HepG2 (cell line): ENCODE data around the gene FASTK. TPM values are rescaled to one million over a fixed set of nuclear protein-coding genes. Genes with fewer than 3 reads are reported as not detected.

Experiments
- DPF2 ChIP-seq: sonication (generic); formaldehyde crosslinking; IDR thresholded peaks from 2 replicates; pipeline ENCODE4 v1.4.0; 2020; ENCODE audit warnings: mild to moderate bottlenecking, low read depth, missing genetic modification reagents, borderline replicate concordance
- DR1 ChIP-seq: sonication (generic); formaldehyde crosslinking; IDR thresholded peaks from 2 replicates; pipeline ENCODE4 v1.8.0; 2021; ENCODE audit warnings: mild to moderate bottlenecking, missing genetic modification reagents, inconsistent platforms
- IRF2 ChIP-seq: IDR thresholded peaks from 2 replicates; pipeline ENCODE4 v1.6.1; 2018; ENCODE audit warnings: missing genetic modification reagents, missing compliant biosample characterization
- MEF2D ChIP-seq: sonication (generic); formaldehyde crosslinking; IDR thresholded peaks from 2 replicates; pipeline ENCODE4 v1.5.1; 2020; ENCODE audit warnings: mild to moderate bottlenecking, missing genetic modification reagents
- PPARG ChIP-seq: conservative IDR thresholded peaks from 2 replicates; pipeline ENCODE4 v1.6.1; 2016; ENCODE audit warnings: missing biosample characterization, missing genetic modification reagents
- PRDM4 ChIP-seq: sonication (generic); formaldehyde crosslinking; IDR thresholded peaks from 2 replicates; pipeline ENCODE4 v1.9.0; 2021; ENCODE audit warnings: missing genetic modification reagents, borderline replicate concordance
- TBX3 ChIP-seq: fragments of 450-650 bp; IDR thresholded peaks from 2 replicates; pipeline ENCODE4 v1.6.1; 2017; ENCODE audit warnings: antibody characterized with exemption, mild to moderate bottlenecking, inconsistent platforms, borderline replicate concordance
- TEAD2 ChIP-seq: sonication (generic); formaldehyde crosslinking; IDR thresholded peaks from 2 replicates; pipeline ENCODE4 v1.9.0; 2021; ENCODE audit warnings: missing genetic modification reagents
- ZC3H13 ChIP-seq: sonication (generic); formaldehyde crosslinking; IDR thresholded peaks from 2 replicates; pipeline ENCODE4 v1.8.1; 2023; ENCODE audit warnings: mild to moderate bottlenecking, missing genetic modification reagents, moderate library complexity
- ZNF230 ChIP-seq: sonication (generic); formaldehyde crosslinking; IDR thresholded peaks from 2 replicates; pipeline ENCODE4 v1.4.0; 2020; ENCODE audit warnings: mild to moderate bottlenecking, missing genetic modification reagents
- ZNF335 ChIP-seq: sonication (generic); formaldehyde crosslinking; IDR thresholded peaks from 2 replicates; pipeline ENCODE4 v1.4.0; 2020; ENCODE audit warnings: missing genetic modification reagents
- ZNF44 ChIP-seq: sonication (generic); formaldehyde crosslinking; IDR thresholded peaks from 2 replicates; pipeline ENCODE4 v1.5.1; 2020; ENCODE audit warnings: mild to moderate bottlenecking, missing genetic modification reagents
- ZNF709 ChIP-seq: sonication (generic); formaldehyde crosslinking; IDR thresholded peaks from 2 replicates; pipeline ENCODE4 v1.5.0; 2020; ENCODE audit warnings: mild to moderate bottlenecking, missing genetic modification reagents
- ZSCAN21 ChIP-seq: sonication (generic); formaldehyde crosslinking; IDR thresholded peaks from 2 replicates; pipeline ENCODE4 v1.8.0; 2022; ENCODE audit warnings: mild to moderate bottlenecking, missing genetic modification reagents, moderate library complexity, borderline replicate concordance
- polyA plus RNA-seq, 8 experiments: library from polyadenylated mRNA; depleted of rRNA in 3 of 8; stranded (reverse) in 7 of 8; unstranded in 1 of 8; fragments of >200 nt; fragmentation: Illumina TruSeq in 4 of 8; extraction: Trizol in 4 of 8; gene quantifications; 2 replicates each; pipeline versions ENCODE4 v1.2.1 to v1.2.3, GENCODE V29; 2011 to 2016; ENCODE audit warnings: low read depth in 4 of 8, missing spikeins in 1 of 8, mixed read lengths in 1 of 8; ENCODE audit not compliant: insufficient read depth in 1 of 8
- total RNA-seq, 5 experiments: library from RNA; depleted of rRNA; stranded (reverse); fragments of >200 nt; fragmentation: Illumina TruSeq; extraction: Trizol; gene quantifications; 2 replicates each; pipeline ENCODE4 v1.2.3, GENCODE V29; 2016; ENCODE audit warnings: low read depth in 1 of 5
- TF ChIP-seq, protein P1 (sequence below): sonication (generic); formaldehyde crosslinking; IDR thresholded peaks from 2 replicates; pipeline ENCODE4 v1.4.0; 2020; ENCODE audit warnings: missing genetic modification reagents, borderline replicate concordance
- TF ChIP-seq, protein P2 (sequence below): sonication (generic); formaldehyde crosslinking; conservative IDR thresholded peaks from 2 replicates; pipeline ENCODE4 v1.8.1; 2023; ENCODE audit warnings: missing genetic modification reagents
- TF ChIP-seq, protein P3 (sequence below): sonication (generic); formaldehyde crosslinking; IDR thresholded peaks from 2 replicates; pipeline ENCODE4 v1.8.0; 2022; ENCODE audit warnings: mild to moderate bottlenecking, missing genetic modification reagents; ENCODE audit not compliant: insufficient replicate concordance

The FASTK gene
- total and polyA plus RNA-seq, 2 of the 13 experiments (the other 11 are each of a cell fraction or from before 2014, with no cell fraction given) = 52.9 to 55.7 TPM

GRCh38 chr7:151082141-151083070 lies 1.8 kb upstream of the FASTK start (continued):
- TF ChIP-seq, protein P1, sequence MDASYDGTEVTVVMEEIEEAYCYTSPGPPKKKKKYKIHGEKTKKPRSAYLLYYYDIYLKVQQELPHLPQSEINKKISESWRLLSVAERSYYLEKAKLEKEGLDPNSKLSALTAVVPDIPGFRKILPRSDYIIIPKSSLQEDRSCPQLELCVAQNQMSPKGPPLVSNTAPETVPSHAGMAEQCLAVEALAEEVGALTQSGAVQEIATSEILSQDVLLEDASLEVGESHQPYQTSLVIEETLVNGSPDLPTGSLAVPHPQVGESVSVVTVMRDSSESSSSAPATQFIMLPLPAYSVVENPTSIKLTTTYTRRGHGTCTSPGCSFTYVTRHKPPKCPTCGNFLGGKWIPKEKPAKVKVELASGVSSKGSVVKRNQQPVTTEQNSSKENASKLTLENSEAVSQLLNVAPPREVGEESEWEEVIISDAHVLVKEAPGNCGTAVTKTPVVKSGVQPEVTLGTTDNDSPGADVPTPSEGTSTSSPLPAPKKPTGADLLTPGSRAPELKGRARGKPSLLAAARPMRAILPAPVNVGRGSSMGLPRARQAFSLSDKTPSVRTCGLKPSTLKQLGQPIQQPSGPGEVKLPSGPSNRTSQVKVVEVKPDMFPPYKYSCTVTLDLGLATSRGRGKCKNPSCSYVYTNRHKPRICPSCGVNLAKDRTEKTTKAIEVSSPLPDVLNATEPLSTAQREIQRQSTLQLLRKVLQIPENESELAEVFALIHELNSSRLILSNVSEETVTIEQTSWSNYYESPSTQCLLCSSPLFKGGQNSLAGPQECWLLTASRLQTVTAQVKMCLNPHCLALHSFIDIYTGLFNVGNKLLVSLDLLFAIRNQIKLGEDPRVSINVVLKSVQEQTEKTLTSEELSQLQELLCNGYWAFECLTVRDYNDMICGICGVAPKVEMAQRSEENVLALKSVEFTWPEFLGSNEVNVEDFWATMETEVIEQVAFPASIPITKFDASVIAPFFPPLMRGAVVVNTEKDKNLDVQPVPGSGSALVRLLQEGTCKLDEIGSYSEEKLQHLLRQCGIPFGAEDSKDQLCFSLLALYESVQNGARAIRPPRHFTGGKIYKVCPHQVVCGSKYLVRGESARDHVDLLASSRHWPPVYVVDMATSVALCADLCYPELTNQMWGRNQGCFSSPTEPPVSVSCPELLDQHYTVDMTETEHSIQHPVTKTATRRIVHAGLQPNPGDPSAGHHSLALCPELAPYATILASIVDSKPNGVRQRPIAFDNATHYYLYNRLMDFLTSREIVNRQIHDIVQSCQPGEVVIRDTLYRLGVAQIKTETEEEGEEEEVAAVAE (CRISPR knock-in tag) = no peak
- TF ChIP-seq ZC3H13 (CRISPR knock-in tag) = no peak
- TF ChIP-seq ZSCAN21 (CRISPR knock-in tag) = 0 out of 2 replicates have a peak, but pooled peaks have one; percentile 21
- TF ChIP-seq ZNF709 = no peak
- no peak for TF ChIP-seq TBX3
- no peak for TF ChIP-seq DR1 (CRISPR knock-in tag)
- no peak for TF ChIP-seq MEF2D (CRISPR knock-in tag)
- TF ChIP-seq IRF2 (CRISPR knock-in tag) = no peak
- TF ChIP-seq ZNF44 (CRISPR knock-in tag) = no peak
- no peak for TF ChIP-seq PRDM4
- 0 out of 2 replicates have a peak, but pooled peaks have one; percentile 2 for TF ChIP-seq PPARG (CRISPR knock-in tag)
- no peak for TF ChIP-seq ZNF230
- TF ChIP-seq, protein P2, sequence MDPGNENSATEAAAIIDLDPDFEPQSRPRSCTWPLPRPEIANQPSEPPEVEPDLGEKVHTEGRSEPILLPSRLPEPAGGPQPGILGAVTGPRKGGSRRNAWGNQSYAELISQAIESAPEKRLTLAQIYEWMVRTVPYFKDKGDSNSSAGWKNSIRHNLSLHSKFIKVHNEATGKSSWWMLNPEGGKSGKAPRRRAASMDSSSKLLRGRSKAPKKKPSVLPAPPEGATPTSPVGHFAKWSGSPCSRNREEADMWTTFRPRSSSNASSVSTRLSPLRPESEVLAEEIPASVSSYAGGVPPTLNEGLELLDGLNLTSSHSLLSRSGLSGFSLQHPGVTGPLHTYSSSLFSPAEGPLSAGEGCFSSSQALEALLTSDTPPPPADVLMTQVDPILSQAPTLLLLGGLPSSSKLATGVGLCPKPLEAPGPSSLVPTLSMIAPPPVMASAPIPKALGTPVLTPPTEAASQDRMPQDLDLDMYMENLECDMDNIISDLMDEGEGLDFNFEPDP (CRISPR knock-in tag) = no peak
- TF ChIP-seq, protein P3, sequence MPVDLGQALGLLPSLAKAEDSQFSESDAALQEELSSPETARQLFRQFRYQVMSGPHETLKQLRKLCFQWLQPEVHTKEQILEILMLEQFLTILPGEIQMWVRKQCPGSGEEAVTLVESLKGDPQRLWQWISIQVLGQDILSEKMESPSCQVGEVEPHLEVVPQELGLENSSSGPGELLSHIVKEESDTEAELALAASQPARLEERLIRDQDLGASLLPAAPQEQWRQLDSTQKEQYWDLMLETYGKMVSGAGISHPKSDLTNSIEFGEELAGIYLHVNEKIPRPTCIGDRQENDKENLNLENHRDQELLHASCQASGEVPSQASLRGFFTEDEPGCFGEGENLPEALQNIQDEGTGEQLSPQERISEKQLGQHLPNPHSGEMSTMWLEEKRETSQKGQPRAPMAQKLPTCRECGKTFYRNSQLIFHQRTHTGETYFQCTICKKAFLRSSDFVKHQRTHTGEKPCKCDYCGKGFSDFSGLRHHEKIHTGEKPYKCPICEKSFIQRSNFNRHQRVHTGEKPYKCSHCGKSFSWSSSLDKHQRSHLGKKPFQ = no peak
- no peak for TF ChIP-seq ZNF335 (CRISPR knock-in tag)
- TF ChIP-seq TEAD2 (CRISPR knock-in tag) = no peak
- no peak for TF ChIP-seq DPF2
